Measurements from ENCODE around the gene SYN1. TPM values are rescaled to one million over a fixed set of nuclear protein-coding genes. Genes with fewer than 3 reads are reported as not detected.
A peak's percentile ranks its signal among the peaks of the same experiment; 100 is the strongest.

The SYN1 gene
- total RNA-seq, 1 donor from 2014 or later = 2.2 TPM

GRCh38 chrX:47540754-47541538 lies 78.7 kb downstream of the SYN1 start:
- no peaks in the 10 kb centered on the region for H3K4me1 Mint-ChIP-seq (ENCODE audit: low read depth, unreplicated experiment)
- H3K79me2 ChIP-seq (ENCODE audit: insufficient read depth, low read length) = no peaks in the 10 kb centered on the region
- peak overlapping the region; percentile 48 for H3K4me2 ChIP-seq (ENCODE audit: low read length)
- H3K27me3 ChIP-seq (ENCODE audit: insufficient read depth, low read length) = no peaks in the 10 kb centered on the region
- H3K9ac ChIP-seq (ENCODE audit: low read length) = peak overlapping the region; percentile 49
- peak overlapping the region; percentile 60 for H2AFZ ChIP-seq (ENCODE audit: low read depth, low read length)
- H3K4me1 ChIP-seq (ENCODE audit: insufficient read depth, low read length) = no peaks in the 10 kb centered on the region
- no peaks in the 10 kb centered on the region for H3K27me3 Mint-ChIP-seq (ENCODE audit: low read depth, unreplicated experiment)
- peak; percentile 85 for DNase-seq (ENCODE audit: low read depth)
- no peak overlapping the region for H3K4me3 Mint-ChIP-seq (ENCODE audit: unreplicated experiment)
- TF ChIP-seq EZH2 (IDR thresholded peaks at IDR 0.05; ENCODE audit: insufficient read depth, low read length) = no peak
- TF ChIP-seq CTCF (IDR thresholded peaks at IDR 0.05; ENCODE audit: insufficient read depth, low read depth, low read length) = peak; percentile 58
- H3K36me3 Mint-ChIP-seq (ENCODE audit: low read depth, unreplicated experiment) = no peaks in the 10 kb centered on the region
- FAIRE-seq = peak; percentile 92
- no peaks in the 10 kb centered on the region for H4K20me1 ChIP-seq (ENCODE audit: insufficient read depth, low read length)
- no peaks in the 10 kb centered on the region for H3K9me3 ChIP-seq (ENCODE audit: insufficient read depth, low read depth, low read length)
- no peak overlapping the region for H3K27ac ChIP-seq (ENCODE audit: low read depth, low read length)
- no peaks in the 10 kb centered on the region for H3K9me3 Mint-ChIP-seq (ENCODE audit: unreplicated experiment)
- no peaks in the 10 kb centered on the region for H3K36me3 ChIP-seq (ENCODE audit: insufficient read depth, low read length)
- H3K4me3 ChIP-seq (ENCODE audit: insufficient read depth, low read depth, low read length) = no peak overlapping the region
- H3K27ac Mint-ChIP-seq (ENCODE audit: unreplicated experiment) = peak overlapping the region; percentile 80

- Mint-ChIP-seq H3K4me3 (ENCODE audit: unreplicated experiment) (no peak overlapping the region), H3K4me1 (ENCODE audit: low read depth, unreplicated experiment) (no peaks in the 10 kb centered on the region), H3K36me3 (ENCODE audit: low read depth, unreplicated experiment) (no peaks in the 10 kb centered on the region), H3K27ac (ENCODE audit: unreplicated experiment) (no peak overlapping the region), H3K27me3 (ENCODE audit: low read depth, unreplicated experiment) (no peaks in the 10 kb centered on the region), H3K9me3 (ENCODE audit: unreplicated experiment) (no peaks in the 10 kb centered on the region)
- Histone ChIP-seq H3K27ac (ENCODE audit: low read depth, low read length) (no peak overlapping the region), H3K4me2 (ENCODE audit: low read length) (no peak overlapping the region), H3K9me3 (ENCODE audit: insufficient read depth, low read depth, low read length) (no peaks in the 10 kb centered on the region), H4K20me1 (ENCODE audit: insufficient read depth, low read length) (no peaks in the 10 kb centered on the region), H3K79me2 (ENCODE audit: insufficient read depth, low read length) (no peaks in the 10 kb centered on the region), H3K36me3 (ENCODE audit: insufficient read depth, low read length) (no peaks in the 10 kb centered on the region), H3K9ac (ENCODE audit: low read length) (no peak overlapping the region), H3K4me3 (ENCODE audit: insufficient read depth, low read depth, low read length) (no peak overlapping the region), H3K4me1 (ENCODE audit: insufficient read depth, low read length) (no peaks in the 10 kb centered on the region), H2AFZ (ENCODE audit: low read depth, low read length) (no peak overlapping the region), H3K27me3 (ENCODE audit: insufficient read depth, low read length) (no peaks in the 10 kb centered on the region)
- peak; percentile 23 for DNase-seq (ENCODE audit: low read depth)
- TF ChIP-seq CTCF (IDR thresholded peaks at IDR 0.05; ENCODE audit: insufficient read depth, low read depth, low read length) (no peak), EZH2 (IDR thresholded peaks at IDR 0.05; ENCODE audit: insufficient read depth, low read length) (no peak)
- FAIRE-seq = no peak
Measured at GRCh38 chrX:47539860-47540259, 79.8 kb downstream of the SYN1 start.

- Histone ChIP-seq H3K79me2 (ENCODE audit: insufficient read depth, low read length) (no peaks in the 10 kb centered on the region), H3K9ac (ENCODE audit: low read length) (no peak overlapping the region), H3K27ac (ENCODE audit: low read depth, low read length) (no peak overlapping the region), H3K4me1 (ENCODE audit: insufficient read depth, low read length) (no peaks in the 10 kb centered on the region), H2AFZ (ENCODE audit: low read depth, low read length) (no peak overlapping the region), H3K36me3 (ENCODE audit: insufficient read depth, low read length) (no peaks in the 10 kb centered on the region), H3K9me3 (ENCODE audit: insufficient read depth, low read depth, low read length) (no peaks in the 10 kb centered on the region), H4K20me1 (ENCODE audit: insufficient read depth, low read length) (no peaks in the 10 kb centered on the region), H3K4me2 (ENCODE audit: low read length) (no peak overlapping the region), H3K27me3 (ENCODE audit: insufficient read depth, low read length) (no peaks in the 10 kb centered on the region), H3K4me3 (ENCODE audit: insufficient read depth, low read depth, low read length) (no peak overlapping the region)
- H3K9me3 Mint-ChIP-seq (ENCODE audit: unreplicated experiment) = no peaks in the 10 kb centered on the region
- no peak overlapping the region for H3K4me3 Mint-ChIP-seq (ENCODE audit: unreplicated experiment)
- no peaks in the 10 kb centered on the region for H3K4me1 Mint-ChIP-seq (ENCODE audit: low read depth, unreplicated experiment)
- no peaks in the 10 kb centered on the region for H3K36me3 Mint-ChIP-seq (ENCODE audit: low read depth, unreplicated experiment)
- TF ChIP-seq CTCF (IDR thresholded peaks at IDR 0.05; ENCODE audit: insufficient read depth, low read depth, low read length) = no peak
- TF ChIP-seq EZH2 (IDR thresholded peaks at IDR 0.05; ENCODE audit: insufficient read depth, low read length) = no peak
- DNase-seq (ENCODE audit: low read depth) = no peak
- no peak for FAIRE-seq
- H3K27ac Mint-ChIP-seq (ENCODE audit: unreplicated experiment) = no peak overlapping the region
- no peaks in the 10 kb centered on the region for H3K27me3 Mint-ChIP-seq (ENCODE audit: low read depth, unreplicated experiment)
Measured at GRCh38 chrX:47530049-47530448, 89.6 kb downstream of the SYN1 start.
